DMS 273 (cell line): ENCODE results near the gene ATG16L2.
"Not testable (repeated sequence)": the region's sequence is repeated elsewhere in the genome, so short reads cannot be mapped to it uniquely, and the experiment has no call there.

ENCODE experiments used
- DNase-seq: peaks from one replicate; lab custom pipeline; 2025; ENCODE audit not compliant: unreplicated experiment; lab: John Stamatoyannopoulos, UW

Gene ATG16L2

GRCh38 chr11:72778535-72779494 lies 35.4 kb upstream of the ATG16L2 start:
- peak; percentile 65 for DNase-seq

GRCh38 chr11:72779495-72780128 lies 34.6 kb upstream of the ATG16L2 start:
- peak; percentile 25 for DNase-seq

GRCh38 chr11:72780296-72781062 lies 33.7 kb upstream of the ATG16L2 start:
- DNase-seq = no peak

GRCh38 chr11:72781063-72781312 lies 33.2 kb upstream of the ATG16L2 start:
- no peak for DNase-seq

GRCh38 chr11:72781313-72782080 lies 32.7 kb upstream of the ATG16L2 start:
- peak; percentile 47 for DNase-seq

- DNase-seq = peak; percentile 35
These were observed 31.9 kb upstream of the ATG16L2 start for GRCh38 chr11:72782081-72782920.

GRCh38 chr11:72783144-72783905 lies 30.9 kb upstream of the ATG16L2 start:
- no peak for DNase-seq

- DNase-seq = no peak
These were observed 29.5 kb upstream of the ATG16L2 start for GRCh38 chr11:72784662-72785061.

GRCh38 chr11:72786305-72787215 lies 27.7 kb upstream of the ATG16L2 start:
- DNase-seq = no peak

GRCh38 chr11:72787216-72788104 lies 26.8 kb upstream of the ATG16L2 start:
- peak; percentile 31 for DNase-seq

GRCh38 chr11:72788241-72788640 lies 26.0 kb upstream of the ATG16L2 start:
- no peak for DNase-seq

GRCh38 chr11:72789493-72790131 lies 24.6 kb upstream of the ATG16L2 start:
- no peak for DNase-seq

GRCh38 chr11:72791228-72791627 lies 23.0 kb upstream of the ATG16L2 start:
- not testable (repeated sequence) for DNase-seq

- no peak for DNase-seq
These were observed 21.7 kb upstream of the ATG16L2 start for GRCh38 chr11:72792437-72793021.

GRCh38 chr11:72793076-72793424 lies 21.2 kb upstream of the ATG16L2 start:
- no peak for DNase-seq
